ENCODE measurements around the gene MYH7.

DNA sequence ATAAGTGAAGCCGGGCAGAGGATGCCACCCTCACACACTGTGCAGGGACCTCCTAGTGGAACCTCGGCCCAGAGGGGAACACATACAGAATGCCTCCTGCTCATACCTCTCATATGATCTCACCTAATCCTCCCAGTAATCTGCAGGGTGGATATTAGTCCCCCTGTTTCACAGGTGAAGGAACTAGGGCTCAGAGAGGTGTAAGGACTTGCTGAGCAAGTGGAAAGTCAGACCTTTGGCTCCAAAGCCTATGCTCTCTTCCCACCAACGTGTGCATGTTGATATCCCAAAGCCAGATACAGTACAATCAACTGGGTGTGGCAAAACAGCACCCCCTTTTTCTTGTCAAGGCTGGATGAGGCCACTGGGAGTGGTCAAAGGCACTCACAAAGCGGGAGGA is 31.6 kb downstream of the MYH7 start:
- TF ChIP-seq, protein P1, sequence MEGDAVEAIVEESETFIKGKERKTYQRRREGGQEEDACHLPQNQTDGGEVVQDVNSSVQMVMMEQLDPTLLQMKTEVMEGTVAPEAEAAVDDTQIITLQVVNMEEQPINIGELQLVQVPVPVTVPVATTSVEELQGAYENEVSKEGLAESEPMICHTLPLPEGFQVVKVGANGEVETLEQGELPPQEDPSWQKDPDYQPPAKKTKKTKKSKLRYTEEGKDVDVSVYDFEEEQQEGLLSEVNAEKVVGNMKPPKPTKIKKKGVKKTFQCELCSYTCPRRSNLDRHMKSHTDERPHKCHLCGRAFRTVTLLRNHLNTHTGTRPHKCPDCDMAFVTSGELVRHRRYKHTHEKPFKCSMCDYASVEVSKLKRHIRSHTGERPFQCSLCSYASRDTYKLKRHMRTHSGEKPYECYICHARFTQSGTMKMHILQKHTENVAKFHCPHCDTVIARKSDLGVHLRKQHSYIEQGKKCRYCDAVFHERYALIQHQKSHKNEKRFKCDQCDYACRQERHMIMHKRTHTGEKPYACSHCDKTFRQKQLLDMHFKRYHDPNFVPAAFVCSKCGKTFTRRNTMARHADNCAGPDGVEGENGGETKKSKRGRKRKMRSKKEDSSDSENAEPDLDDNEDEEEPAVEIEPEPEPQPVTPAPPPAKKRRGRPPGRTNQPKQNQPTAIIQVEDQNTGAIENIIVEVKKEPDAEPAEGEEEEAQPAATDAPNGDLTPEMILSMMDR (IDR thresholded peaks at IDR 0.05; ENCODE audit: insufficient read depth, low read length, poor library complexity, severe bottlenecking), result no peak
- TF ChIP-seq EZH2phosphoT487 (conservative IDR thresholded peaks at IDR 0.05; ENCODE audit: low read length), result no peak
